ENCODE data around the gene ERCC4.

ERCC4 gene

GRCh38 chr16:13977177-13977576, 57.2 kb downstream of the ERCC4 start:
- DNase-seq (ENCODE audit: low read depth, low spot score): no peak
- H3K4me3 ChIP-seq (ENCODE audit: low read length): no peak overlapping the region

- DNase-seq (ENCODE audit: low read depth, low spot score): no peak
- no peak overlapping the region for H3K4me3 ChIP-seq (ENCODE audit: low read length)
Measured at GRCh38 chr16:13982451-13982850, 62.5 kb downstream of the ERCC4 start.

GRCh38 chr16:13983625-13984024, 63.7 kb downstream of the ERCC4 start:
- no peak overlapping the region for H3K4me3 ChIP-seq (ENCODE audit: low read length)
- DNase-seq (ENCODE audit: low read depth, low spot score): no peak

GRCh38 chr16:13984794-13985193, 64.8 kb downstream of the ERCC4 start:
- DNase-seq (ENCODE audit: low read depth, low spot score): no peak
- no peak overlapping the region for H3K4me3 ChIP-seq (ENCODE audit: low read length)

- DNase-seq (ENCODE audit: low read depth, low spot score): no peak
- H3K4me3 ChIP-seq (ENCODE audit: low read length): no peak overlapping the region
Measured at GRCh38 chr16:13988038-13988437, 68.1 kb downstream of the ERCC4 start.

GRCh38 chr16:13992322-13992721, 72.4 kb downstream of the ERCC4 start:
- DNase-seq (ENCODE audit: low read depth, low spot score): no peak
- H3K4me3 ChIP-seq (ENCODE audit: low read length): no peak overlapping the region

- no peak overlapping the region for H3K4me3 ChIP-seq (ENCODE audit: low read length)
- DNase-seq (ENCODE audit: low read depth, low spot score): no peak
Measured at GRCh38 chr16:13992976-13993375, 73.0 kb downstream of the ERCC4 start.

GRCh38 chr16:13994239-13995106, 74.5 kb downstream of the ERCC4 start:
- H3K4me3 ChIP-seq (ENCODE audit: low read length): no peak overlapping the region
- no peak for DNase-seq (ENCODE audit: low read depth, low spot score)

DNA sequence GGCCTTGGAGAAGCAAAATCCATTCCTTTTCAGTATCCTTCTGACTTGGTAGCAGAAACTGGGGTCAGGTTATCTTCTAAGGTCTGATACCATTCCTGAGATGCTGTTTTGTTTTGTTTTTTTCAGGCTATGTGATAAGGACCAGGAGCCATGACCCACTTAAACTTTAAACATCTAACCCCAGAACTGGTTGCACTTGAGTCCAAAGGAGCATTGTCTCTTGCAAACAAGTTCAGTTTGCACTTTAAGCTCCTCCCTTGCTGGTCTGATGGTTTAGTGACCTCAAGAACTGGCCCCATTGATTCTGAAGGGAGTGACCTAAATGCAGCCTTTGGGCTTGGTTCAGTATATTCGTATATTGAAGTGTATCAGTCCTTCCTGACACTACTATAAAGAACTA, 75.2 kb downstream of the ERCC4 start:
- H3K4me3 ChIP-seq (ENCODE audit: low read length): no peak overlapping the region
- DNase-seq (ENCODE audit: low read depth, low spot score): no peak

GRCh38 chr16:13996778-13997288, 76.9 kb downstream of the ERCC4 start:
- DNase-seq (ENCODE audit: low read depth, low spot score): no peak

GRCh38 chr16:13997526-13997925, 77.6 kb downstream of the ERCC4 start:
- no peak overlapping the region for H3K4me3 ChIP-seq (ENCODE audit: low read length)
- no peak for DNase-seq (ENCODE audit: low read depth, low spot score)

More at GRCh38 chr16:13996778-13997288, 76.9 kb downstream of the ERCC4 start:
- no peak overlapping the region for H3K4me3 ChIP-seq (ENCODE audit: low read length)

GRCh38 chr16:13997933-13998332, 78.0 kb downstream of the ERCC4 start:
- peak; percentile 49 for DNase-seq (ENCODE audit: low read depth, low spot score)
- H3K4me3 ChIP-seq (ENCODE audit: low read length): no peak overlapping the region

DNA sequence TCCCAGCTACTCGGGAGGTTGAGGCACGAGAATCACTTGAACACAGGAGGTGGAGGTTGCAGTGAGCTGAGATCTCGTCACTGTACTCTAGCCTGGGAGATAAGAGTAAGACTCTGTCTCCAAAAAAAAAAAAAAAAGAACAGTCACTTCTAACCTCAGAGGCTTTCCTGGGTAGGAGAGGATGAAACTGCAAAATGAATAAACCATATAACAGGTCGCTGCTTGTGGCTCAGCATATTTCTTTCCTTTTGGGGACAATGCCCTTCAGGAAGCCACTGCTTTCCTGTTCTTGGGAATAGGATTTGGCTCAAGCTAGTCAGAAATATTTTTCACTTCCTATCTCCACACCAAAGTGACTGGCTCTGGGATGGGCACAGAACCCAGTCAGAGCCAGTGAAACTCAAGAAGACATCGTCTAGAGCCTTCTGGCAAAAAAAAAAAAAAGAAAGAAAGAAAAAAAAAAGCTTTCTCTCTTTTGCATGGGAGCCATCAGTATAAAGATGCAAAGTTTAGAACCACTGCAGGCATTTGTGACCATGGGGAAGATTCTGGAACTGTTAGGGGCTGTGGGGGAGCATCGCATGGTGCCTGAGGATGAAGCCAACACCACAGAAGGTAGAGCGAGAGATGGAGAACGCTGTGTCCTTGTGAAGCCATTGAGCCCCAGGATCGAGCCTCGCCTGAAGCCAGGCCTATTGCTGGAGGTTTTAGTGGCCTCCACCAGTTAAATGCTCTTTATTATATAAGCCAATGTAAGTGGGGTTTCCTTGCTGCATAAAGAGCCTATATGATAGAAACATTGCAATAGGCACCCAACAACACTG, 79.3 kb downstream of the ERCC4 start:
- no peak overlapping the region for H3K4me3 ChIP-seq (ENCODE audit: low read length)
- peak; percentile 16 for DNase-seq (ENCODE audit: low read depth, low spot score)

DNA sequence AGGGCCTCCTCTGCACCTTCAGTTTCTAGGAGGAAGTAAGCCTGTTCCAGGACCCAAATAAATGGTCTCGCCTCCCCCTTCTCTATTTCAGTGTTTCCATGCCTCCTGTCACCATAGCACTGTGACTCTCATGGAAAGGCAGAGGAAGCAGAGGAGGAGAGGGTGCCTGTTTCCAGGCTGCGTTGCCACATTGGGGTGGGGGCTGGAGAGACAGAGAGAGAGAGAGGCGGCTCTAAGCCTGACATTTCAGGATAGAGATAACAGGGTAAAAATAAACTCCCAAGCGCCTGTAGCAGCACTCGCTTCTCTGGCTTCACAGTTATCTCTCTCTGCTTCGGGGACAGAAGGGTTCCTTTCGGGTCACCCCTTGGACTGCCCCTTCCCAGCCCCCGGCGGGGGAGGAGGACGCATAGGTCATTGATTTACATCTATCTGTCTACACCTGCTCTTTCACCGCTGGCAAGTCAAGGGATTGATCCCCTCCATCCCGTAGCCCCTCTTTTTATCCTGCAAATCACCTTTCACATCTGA, 80.0 kb downstream of the ERCC4 start:
- H3K4me3 ChIP-seq (ENCODE audit: low read length): no peak overlapping the region
- no peak for DNase-seq (ENCODE audit: low read depth, low spot score)

DNA sequence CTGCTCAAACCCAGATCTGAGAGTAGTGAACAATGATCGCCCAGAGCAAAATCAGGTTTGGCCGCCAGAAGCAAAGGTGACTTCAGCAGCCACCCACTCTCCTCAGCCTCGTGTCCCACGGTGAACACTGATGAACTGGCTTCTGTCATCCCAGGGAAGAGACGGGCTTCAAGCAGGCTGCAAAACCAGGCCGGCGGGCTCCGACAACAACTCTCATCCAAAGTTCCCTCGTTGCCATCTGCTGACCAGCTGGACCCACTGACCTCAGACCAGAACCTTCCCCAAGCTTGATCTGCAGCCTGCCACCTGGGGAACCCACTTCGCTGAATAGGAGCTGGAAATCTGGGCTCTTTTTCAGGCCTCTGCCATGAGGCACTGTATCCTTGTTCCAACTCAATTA, 81.6 kb downstream of the ERCC4 start:
- no peak overlapping the region for H3K4me3 ChIP-seq (ENCODE audit: low read length)
- DNase-seq (ENCODE audit: low read depth, low spot score): no peak
